ENCODE measurements around the gene ELAVL3.
"Not testable (repeated sequence)": the region's sequence is repeated elsewhere in the genome, so short reads cannot be mapped to it uniquely, and the experiment has no call there.

DNA sequence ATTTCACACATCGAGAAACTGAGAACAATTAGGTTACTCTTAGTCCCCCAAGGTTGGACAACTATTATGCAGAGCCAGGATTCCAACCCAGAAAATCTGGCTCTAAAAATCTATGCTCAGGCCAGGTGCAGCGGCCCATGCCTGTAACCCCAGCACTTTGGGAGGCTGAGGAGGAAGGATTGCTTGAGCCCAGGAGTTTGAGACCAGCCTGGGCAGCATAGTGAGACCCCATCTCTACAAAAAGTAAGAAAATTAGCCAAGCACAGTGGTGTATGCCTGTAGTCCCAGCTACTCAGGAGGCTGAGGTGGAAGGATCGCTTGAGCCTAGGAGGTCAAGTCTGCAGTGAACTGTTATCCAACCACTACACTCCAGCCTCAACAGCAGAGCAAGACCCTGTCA is 47.3 kb downstream of the ELAVL3 start:
- not testable (repeated sequence) for TF ChIP-seq ZFP30 (CRISPR knock-in tag; IDR thresholded peaks at IDR 0.05); ZFP3 (CRISPR knock-in tag; IDR thresholded peaks at IDR 0.05); TCF4 (CRISPR knock-in tag; IDR thresholded peaks at IDR 0.05; ENCODE audit: borderline replicate concordance); SNAI2 (CRISPR knock-in tag; IDR thresholded peaks at IDR 0.05); ARNTL (CRISPR knock-in tag; IDR thresholded peaks at IDR 0.05; ENCODE audit: borderline replicate concordance, low read depth)
- TF ChIP-seq, protein P1, sequence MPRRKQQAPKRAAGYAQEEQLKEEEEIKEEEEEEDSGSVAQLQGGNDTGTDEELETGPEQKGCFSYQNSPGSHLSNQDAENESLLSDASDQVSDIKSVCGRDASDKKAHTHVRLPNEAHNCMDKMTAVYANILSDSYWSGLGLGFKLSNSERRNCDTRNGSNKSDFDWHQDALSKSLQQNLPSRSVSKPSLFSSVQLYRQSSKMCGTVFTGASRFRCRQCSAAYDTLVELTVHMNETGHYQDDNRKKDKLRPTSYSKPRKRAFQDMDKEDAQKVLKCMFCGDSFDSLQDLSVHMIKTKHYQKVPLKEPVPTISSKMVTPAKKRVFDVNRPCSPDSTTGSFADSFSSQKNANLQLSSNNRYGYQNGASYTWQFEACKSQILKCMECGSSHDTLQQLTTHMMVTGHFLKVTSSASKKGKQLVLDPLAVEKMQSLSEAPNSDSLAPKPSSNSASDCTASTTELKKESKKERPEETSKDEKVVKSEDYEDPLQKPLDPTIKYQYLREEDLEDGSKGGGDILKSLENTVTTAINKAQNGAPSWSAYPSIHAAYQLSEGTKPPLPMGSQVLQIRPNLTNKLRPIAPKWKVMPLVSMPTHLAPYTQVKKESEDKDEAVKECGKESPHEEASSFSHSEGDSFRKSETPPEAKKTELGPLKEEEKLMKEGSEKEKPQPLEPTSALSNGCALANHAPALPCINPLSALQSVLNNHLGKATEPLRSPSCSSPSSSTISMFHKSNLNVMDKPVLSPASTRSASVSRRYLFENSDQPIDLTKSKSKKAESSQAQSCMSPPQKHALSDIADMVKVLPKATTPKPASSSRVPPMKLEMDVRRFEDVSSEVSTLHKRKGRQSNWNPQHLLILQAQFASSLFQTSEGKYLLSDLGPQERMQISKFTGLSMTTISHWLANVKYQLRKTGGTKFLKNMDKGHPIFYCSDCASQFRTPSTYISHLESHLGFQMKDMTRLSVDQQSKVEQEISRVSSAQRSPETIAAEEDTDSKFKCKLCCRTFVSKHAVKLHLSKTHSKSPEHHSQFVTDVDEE (CRISPR knock-in tag; IDR thresholded peaks at IDR 0.05): not testable (repeated sequence)
